Measurements from ENCODE around the gene HTR7.
"Not testable (repeated sequence)": the region's sequence is repeated elsewhere in the genome, so short reads cannot be mapped to it uniquely, and the experiment has no call there.

The HTR7 gene

DNA sequence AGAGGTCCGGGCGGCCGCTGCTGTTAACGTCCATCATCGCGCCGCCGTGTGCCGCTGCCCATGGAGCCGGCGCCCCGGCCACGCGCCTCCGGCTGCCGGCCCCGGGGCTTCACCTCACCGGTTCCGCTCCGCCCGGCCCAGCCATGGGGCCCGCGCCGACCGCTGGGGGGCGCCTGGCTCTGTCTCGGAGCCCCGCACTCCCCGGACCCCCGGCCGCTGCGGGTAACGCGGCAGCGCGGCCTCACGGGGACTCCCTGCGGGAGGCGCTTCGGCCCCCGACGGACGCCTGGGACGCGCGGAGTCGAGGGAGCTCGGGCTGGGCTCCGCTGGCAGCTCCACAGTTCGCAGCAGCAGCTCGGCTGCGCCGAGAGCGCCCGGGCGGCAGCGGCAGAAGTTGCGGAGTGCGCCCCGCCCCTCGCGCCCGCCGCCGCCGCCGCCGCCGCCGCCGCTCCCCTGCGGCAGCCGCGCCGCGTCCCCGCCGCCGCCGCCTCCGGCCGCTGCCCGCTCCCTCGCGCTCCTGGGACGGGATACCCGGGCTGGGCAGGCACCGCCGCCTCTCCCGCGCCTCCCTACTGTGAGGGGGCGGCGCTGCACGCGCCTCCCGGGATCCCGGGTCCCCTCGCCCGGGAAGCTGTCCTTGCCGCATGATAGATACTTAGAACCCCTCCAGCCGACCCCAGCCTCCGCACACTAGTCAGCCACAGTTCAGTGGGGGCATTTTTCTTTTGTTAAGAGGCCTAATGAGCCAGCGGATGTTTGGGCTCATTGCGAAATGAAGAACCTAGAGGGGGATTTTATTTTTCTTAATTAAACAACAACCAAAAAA, at the start of gene HTR7:
Gene HTR7, minus strand, starts transcription at position 405 of the 826 bp plus-strand sequence. Its CDS starts 368 bp downstream, at position 37.
- intact Hi-C loops (cut with DNase I) = no loop called here
- DNase-seq = peak in 9 of 10 donors; percentile 14 to 88 (median 56)

GRCh38 chr10:90906596-90906995, 48.8 kb upstream of the HTR7 start:
- intact Hi-C loops (cut with DNase I) = no loop called here

GRCh38 chr10:90905925-90906324, 48.1 kb upstream of the HTR7 start:
- intact Hi-C loops (cut with DNase I) = no loop called here
- DNase-seq = no peak

More at GRCh38 chr10:90906596-90906995, 48.8 kb upstream of the HTR7 start:
- no peak for DNase-seq

DNA sequence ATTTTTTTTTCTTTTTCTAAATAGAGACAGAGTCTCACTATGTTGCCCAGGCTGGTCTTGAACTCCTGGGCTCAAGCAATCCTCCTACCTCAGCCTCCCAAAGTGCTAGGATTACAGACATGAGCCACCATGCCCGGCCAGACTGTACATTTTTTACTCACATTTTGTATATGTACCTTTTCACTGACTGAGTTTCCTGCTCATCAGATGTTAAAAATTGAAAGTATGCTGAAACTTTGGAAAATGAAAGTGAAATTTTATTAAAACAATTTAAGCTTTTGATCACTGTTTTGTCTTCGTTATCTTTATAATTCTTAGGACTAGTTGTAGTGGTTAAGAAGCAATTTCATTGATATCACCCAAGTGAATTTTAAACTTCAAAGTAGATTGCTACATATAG, 39.1 kb upstream of the HTR7 start:
- intact Hi-C loops (cut with DNase I); DNase-seq: not testable (repeated sequence)

DNA sequence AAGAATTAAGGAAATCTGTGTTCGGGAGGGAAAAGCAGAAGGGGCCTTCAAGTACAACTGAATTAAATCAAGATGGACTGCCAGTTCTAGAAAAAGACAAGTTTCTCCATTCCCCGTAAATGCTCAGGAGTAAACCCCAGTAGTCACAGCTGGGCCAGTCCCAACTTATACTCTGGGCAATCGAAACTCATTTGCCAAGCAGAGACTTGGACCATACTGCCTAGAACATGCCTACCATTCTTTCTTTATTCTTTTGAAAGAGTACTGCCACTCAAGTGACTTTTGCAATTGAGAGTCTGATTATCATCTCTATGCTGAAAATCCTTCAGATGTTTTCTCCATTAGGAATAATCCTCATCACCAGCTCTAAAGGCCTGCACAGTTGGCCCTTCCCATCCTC, 35.4 kb upstream of the HTR7 start:
- no peak for DNase-seq
- intact Hi-C loops (cut with DNase I) = no loop called here

DNA sequence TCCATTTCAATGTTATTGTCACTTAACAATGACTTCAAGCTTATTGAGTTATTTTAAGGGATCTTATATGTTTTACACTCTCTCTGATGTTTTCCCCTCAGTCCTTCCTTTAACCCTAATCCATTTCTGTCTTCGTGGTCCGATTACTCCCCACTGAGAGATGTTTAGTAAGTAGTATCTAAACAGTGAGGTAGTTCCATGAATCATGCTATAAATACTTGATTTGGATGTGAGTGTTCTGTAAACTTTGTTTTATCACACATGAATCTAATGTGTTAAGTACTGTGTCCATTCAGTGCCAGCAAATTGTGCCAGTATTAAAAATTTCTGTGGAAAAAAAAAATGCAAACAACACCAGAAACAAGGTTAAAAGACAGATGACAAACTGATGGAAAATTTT, 32.5 kb upstream of the HTR7 start:
- intact Hi-C loops (cut with DNase I) = no loop called here
- DNase-seq = no peak

GRCh38 chr10:90889636-90890035, 31.8 kb upstream of the HTR7 start:
- no peak for DNase-seq
- intact Hi-C loops (cut with DNase I) = no loop called here

- intact Hi-C loops (cut with DNase I) = no loop called here
- no peak for DNase-seq
These were observed 30.5 kb upstream of the HTR7 start for GRCh38 chr10:90888387-90888786.

DNA sequence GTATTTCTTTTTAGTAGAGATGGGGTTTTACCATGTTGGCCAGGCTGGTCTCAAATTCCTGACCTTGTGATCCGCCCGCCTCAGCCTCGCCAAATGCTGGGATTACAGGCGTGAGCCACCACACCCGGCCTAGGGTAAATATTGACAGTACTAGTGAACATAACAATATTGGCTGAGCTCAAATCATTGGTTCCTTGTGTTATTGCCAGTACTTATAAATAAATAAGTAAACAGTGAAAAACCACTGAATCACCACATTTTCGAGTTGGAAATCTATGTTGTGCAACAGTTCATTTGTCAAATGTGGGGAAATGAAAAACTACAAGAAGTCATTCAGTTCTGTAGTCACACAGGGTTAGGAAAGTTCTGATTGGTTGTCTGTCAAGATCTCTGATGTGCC, 29.7 kb upstream of the HTR7 start:
- no peak for DNase-seq
- intact Hi-C loops (cut with DNase I) = no loop called here

DNA sequence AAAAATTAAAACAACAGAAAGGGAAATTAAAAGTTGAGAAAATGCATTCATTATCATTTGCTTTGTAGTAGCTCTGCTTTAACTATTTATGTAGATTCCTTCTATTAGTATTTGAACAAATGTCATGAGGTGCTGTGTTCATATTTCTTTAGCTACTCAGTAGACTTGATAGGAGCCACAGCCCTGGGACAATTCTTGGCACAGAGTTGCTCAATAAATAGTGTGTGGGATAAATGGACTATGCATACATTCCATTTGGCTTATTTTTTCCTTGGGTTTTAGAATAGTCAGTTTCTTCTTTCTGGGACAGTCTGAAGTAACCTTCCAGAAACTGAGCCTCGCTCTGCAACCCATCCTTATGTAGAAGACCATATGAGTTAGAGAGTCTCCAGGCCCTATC, 27.3 kb upstream of the HTR7 start:
- intact Hi-C loops (cut with DNase I) = no loop called here
- DNase-seq = no peak

DNA sequence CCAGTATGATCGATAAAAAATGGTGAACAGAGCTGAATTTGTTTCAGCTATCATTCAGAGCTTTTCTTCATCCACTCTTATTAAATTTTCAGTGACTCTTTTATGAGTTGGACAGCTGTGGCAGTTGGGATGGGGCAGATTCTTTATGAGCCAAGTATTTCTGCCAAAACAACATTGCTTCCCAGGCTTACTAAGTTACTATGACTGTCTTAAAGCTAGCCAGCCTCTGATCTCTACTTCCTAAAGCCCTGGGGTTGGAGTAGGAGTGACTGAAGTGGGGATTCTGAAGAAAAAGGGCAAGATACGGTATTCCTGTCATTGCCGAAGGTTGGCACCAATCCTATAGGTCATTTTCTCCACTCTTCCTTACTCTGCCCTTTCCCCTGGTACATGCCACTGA, 26.6 kb upstream of the HTR7 start:
- DNase-seq = no peak
- intact Hi-C loops (cut with DNase I) = no loop called here

GRCh38 chr10:90880059-90880719, 22.4 kb upstream of the HTR7 start:
- DNase-seq; intact Hi-C loops (cut with DNase I): not testable (repeated sequence)

DNA sequence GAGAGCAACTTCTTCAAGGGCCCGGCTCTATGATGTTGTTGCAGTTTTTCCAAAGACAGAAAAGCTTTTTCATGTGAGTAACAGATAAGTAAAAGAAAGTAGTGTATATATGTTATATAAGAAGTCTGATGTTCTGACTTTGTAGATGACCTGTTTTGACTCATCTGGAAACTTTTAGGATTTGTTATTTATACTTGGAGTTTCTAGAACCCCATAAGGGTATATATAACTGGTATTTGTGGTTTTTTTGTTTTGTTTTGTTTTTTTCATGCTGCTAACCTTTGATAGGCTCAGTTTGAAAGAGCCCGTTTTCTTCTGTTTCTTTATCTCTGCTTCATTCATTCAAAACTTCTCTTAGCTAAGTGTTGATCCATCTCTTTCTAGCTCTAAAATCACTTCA, 21.2 kb upstream of the HTR7 start:
- no peak for DNase-seq
- intact Hi-C loops (cut with DNase I) = no loop called here

GRCh38 chr10:90872648-90873020, 14.8 kb upstream of the HTR7 start:
- intact Hi-C loops (cut with DNase I) = loop anchor here (5.0 kb wide), 1 partner anchor 1445 kb away; no protein-coding TSS in a partner anchor
- no peak for DNase-seq

DNA sequence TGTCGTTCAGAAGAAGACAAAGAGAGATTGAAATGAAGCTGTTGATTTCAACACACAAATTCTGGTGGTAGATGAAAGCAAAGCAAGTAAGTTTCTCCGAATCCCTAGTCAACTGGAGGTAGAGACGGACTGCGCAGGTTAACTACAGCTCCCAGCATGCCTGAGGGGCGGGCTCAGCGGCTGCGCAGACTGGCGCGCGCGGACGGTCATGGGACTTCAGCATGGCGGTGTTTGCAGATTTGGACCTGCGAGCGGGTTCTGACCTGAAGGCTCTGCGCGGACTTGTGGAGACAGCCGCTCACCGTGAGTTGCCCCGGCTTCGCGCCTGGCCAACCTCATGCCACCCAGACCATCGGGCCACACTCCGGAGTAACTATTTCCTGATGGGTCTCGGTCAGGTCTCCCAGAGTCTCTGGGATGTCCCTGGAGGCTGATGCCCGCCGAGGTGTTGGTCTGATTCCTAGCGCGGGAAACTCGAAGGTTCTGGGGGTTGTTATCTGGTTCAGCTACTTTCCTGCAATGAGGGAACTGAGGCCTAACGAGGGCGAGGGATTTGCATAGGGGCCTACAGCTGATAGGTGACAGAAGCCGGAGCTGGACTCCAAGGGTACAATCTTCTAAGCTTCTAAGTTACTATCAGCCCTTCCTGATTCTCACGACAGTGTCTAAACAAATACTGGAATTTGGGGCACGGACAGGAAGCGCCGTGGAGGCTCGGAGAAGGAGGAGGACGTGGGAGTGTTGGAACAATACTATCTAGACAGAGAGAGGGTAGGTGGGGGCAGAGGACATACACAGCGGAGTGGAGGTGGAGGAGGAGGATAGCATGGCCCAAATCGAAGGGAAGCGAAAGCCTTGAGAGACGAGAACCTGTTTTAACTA, 14.2 kb upstream of the HTR7 start, which contains the start of gene RPP30:
Gene RPP30, plus strand, starts transcription at position 209 of the 882 bp plus-strand sequence. Its CDS starts 13 bp downstream, at position 222.
- peak; percentile 84 to 99 (median 89) for DNase-seq
- intact Hi-C loops (cut with DNase I) = loop anchor here (5.0 kb wide), 1 partner anchor 1445 kb away; no protein-coding TSS in a partner anchor

- intact Hi-C loops (cut with DNase I) = loop anchor here (5.0 kb wide), 1 partner anchor 1444 kb away; no protein-coding TSS in a partner anchor
- peak in 9 of 10 donors; percentile 18 to 93 (median 51) for DNase-seq
These were observed 13.5 kb upstream of the HTR7 start for GRCh38 chr10:90871279-90871765.

- DNase-seq = no peak
- intact Hi-C loops (cut with DNase I) = no loop called here
These were observed 8.3 kb upstream of the HTR7 start for GRCh38 chr10:90866050-90866598.

GRCh38 chr10:90865401-90865800, 7.6 kb upstream of the HTR7 start:
- DNase-seq = no peak

DNA sequence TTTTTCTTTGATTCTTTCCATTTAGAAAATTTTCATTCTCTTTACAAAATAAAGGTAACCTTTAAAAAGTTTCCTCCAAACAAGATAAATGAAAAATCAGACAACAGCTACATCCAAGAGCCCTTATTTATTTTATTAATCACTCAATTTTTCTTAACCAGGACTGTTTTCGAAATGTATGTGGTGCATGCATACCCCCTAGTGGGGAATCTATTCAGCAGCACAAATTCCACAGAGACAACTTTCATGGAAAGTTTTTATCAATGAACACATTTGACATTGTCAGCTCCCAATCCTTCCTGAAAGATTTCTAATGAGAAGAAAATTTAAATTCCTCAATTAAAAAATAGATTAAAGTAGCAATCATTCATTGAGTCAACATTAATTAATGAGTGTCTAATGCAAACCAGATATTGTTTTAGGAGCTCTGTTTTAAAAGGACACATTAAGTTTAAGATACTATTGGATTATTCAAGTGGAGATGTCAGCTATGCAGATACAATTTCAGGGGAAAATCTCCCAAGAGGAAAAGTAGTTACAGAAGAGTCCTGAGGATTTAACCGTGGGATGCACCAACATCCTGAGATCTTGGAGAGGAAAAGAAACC, 5.2 kb upstream of the HTR7 start:
- intact Hi-C loops (cut with DNase I) = loop anchor here (2.0 to 5.0 kb wide), 3 partner anchors 112 to 1071 kb away; no protein-coding TSS in a partner anchor
- no peak for DNase-seq

More at GRCh38 chr10:90865401-90865800, 7.6 kb upstream of the HTR7 start:
- intact Hi-C loops (cut with DNase I) = no loop called here

All from posterior cingulate gyrus (tissue), 11 donors.